DMS153 (cell line): ENCODE measurements around the gene ELF3.
A peak's percentile ranks its signal among the peaks of the same experiment; 100 is the strongest.
"Not testable (repeated sequence)": the region's sequence is repeated elsewhere in the genome, so short reads cannot be mapped to it uniquely, and the experiment has no call there.

Source experiments
- DNase-seq: peaks from one replicate; lab custom pipeline; 2025; lab: John Stamatoyannopoulos, UW

The ELF3 gene

GRCh38 chr1:202010180-202011015 is at the start of gene ELF3:
Gene ELF3, plus strand, starts transcription at chr1:202010587. Its CDS starts 550 bp downstream, at chr1:202011137.
- peak; percentile 100 for DNase-seq

- DNase-seq, result not testable (repeated sequence)
These were observed 48.0 kb upstream of the ELF3 start for GRCh38 chr1:201962382-201962781.

DNA sequence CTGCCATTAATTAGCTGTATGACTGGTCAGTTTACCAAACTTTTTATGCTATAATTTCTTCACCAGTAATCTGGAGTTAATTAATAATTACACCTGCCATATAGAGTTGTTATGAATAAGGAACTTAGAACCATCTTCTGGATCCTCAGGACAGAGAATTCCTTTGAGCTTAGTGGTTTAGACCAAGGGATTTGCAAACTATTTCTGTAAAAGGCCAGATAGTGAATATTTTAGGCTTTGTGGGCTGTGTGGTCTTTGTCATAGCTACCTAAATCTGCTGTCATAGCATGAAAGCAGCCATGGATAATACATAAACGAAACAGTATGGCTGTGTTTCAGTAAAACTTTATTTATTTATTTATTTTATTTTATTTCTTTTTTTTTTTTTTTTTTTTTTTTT is 46.1 kb upstream of the ELF3 start:
- DNase-seq, result no peak

DNA sequence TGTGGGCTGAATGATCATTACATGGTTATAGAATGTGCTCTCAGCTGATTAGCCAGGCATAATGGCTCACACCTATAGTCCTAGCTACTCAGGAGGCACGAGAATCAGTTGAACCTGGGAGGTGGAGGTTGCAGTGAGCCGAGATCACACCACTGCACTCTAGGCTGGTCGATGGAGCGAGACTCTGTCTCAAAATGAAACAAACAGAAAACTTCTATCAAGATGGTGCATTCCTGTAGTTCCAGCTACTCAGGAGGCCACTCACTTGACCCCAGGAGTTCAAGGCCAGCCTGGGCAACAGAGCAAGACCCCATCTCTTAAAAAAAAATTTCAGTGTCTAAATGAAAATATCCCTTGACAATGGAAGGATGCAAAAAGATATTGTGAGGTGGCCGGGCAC is 44.2 kb upstream of the ELF3 start:
- DNase-seq, result no peak

DNA sequence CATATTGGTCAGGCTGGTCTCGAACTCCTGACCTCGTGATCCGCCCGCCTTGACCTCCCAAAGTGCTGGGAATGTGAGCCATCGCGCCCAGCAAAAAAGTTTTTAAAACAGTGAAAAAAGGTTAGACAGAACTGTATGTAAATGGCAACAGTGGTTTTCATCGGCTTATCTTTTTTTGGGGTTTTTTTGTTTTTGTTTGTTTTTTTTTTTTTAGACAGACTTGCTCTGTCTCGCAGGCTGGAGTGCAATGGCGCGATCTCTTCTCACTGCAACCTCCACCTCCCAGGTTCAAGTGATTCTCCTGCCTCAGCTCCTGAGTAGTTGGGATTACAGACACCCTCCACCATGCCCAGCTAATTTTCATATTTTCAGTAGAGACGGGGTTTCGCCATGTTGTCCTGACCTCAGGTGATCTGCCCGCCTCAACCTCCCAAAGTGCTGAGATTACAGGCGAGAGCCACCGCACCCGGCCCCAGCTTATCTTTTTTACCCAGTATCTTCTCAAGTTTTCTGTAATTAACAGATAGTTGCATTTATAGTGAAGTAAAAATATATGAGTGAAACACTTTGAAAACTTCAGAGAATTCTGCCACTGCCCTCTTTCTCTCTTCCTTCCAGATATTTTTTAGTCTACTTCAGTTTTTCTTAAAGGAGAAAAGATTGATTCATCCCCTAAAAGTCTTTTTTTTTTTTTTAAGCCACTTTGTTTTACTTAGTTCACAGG is 42.0 kb upstream of the ELF3 start:
- no peak for DNase-seq

GRCh38 chr1:201970334-201971159 is 39.8 kb upstream of the ELF3 start:
- no peak for DNase-seq

- peak; percentile 40 for DNase-seq
These were observed 28.2 kb upstream of the ELF3 start for GRCh38 chr1:201982082-201982622.

DNA sequence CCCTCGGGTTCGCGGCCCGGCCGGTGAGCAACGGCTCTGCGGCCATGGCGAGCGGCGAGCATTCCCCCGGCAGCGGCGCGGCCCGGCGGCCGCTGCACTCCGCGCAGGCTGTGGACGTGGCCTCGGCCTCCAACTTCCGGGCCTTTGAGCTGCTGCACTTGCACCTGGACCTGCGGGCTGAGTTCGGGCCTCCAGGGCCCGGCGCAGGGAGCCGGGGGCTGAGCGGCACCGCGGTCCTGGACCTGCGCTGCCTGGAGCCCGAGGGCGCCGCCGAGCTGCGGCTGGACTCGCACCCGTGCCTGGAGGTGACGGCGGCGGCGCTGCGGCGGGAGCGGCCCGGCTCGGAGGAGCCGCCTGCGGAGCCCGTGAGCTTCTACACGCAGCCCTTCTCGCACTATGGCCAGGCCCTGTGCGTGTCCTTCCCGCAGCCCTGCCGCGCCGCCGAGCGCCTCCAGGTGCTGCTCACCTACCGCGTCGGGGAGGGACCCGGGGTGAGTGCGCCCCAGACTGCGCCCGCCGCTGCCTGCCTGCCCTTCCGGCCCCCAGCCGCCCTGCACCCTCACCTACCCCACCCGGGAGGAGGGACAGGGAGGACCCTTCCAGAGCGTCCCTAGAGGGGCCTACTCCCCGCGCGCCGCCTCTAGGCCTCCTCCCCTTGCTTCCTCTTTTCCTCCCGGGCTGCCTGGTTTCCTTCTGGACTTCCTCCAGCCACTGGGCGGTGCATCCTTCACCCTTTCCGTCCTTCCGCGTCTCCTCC is 27.6 kb upstream of the ELF3 start, which contains the start of gene RNPEP:
Gene RNPEP (plus strand): TSS at position 26 of the 757 bp plus-strand sequence. CDS start 19 bp downstream, at position 45.
- peak; percentile 64 for DNase-seq

DNA sequence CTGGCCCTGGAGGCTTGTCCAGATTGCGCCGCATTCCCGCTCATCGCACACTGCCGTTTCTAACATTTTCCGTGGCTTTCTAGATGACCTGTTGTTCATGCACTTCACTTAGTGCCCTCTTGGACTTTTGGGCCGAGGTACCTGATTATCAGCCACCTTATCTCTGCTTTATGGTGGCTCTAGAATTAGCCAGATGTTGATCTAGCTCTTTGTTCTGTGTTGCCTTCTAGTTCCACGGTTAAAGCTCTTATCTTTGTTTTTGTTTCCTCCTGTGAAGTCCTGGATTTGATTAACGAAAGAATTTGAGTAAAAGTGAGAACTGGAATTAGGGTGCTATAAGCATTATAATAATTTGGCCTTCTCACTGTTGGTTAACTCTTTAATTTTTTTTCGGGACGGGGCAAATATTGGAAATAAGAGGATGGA is 27.0 kb upstream of the ELF3 start:
- DNase-seq, result no peak

DNA sequence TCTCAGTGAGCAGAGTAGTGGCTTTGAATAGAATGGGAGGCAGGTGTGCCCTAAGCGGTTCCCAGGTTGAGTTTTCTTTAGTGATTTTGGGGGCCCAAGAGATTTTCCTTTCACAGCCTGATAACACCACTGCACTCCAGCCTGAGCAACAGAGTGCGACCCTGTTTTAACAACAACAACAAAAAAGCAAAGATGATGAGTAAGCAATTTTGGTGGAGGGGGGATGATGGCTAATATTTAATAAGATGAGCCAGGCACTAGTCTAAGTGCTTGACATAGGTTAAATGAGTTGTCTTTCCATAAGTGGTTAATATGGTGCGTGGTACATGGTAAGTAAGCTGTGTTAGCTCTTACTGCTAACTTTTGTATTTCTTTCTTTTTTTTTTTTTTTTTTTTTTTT is 25.9 kb upstream of the ELF3 start:
- DNase-seq, result no peak

- DNase-seq, result no peak
These were observed 25.0 kb upstream of the ELF3 start for GRCh38 chr1:201985355-201985754.

- no peak for DNase-seq
These were observed 21.8 kb upstream of the ELF3 start for GRCh38 chr1:201988601-201989000.

DNA sequence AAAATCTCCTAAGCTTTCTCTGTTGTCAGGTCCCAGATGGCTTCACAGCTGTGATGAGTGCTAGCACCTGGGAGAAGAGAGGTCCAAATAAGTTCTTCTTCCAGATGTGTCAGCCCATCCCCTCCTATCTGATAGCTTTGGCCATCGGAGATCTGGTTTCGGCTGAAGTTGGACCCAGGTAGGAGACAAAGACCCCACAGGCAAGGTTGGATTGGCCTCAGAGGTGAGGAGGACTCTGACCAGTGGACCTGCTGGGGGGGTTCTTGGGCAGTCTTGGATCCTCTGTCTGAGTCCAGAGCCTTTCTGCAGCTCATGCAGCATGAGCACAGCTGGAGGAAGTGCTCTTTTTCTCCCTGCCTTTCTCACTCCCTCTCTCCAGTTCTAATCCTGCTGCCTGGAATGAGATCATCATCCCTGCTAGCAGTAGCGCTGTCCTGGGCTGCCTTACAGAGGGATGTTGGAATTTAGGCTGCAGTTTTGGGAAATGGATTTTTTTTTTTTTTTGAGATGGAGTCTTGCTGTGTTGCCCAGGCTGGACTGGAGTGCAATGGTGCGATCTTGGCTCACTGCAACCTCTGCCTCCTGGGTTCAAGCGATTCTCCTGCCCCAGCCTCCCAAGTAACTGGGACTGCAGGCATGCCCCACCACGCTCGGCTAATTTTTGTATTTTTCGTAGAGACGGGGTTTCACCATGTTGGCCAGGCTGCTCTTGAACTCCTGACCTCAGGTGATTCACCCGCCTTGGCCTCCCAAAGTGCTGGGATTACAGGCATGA is 20.8 kb upstream of the ELF3 start:
- no peak for DNase-seq

GRCh38 chr1:201990427-201990826 is 20.0 kb upstream of the ELF3 start:
- DNase-seq, result no peak

- DNase-seq, result peak; percentile 77
These were observed 10.7 kb upstream of the ELF3 start for GRCh38 chr1:201999625-202000238.

DNA sequence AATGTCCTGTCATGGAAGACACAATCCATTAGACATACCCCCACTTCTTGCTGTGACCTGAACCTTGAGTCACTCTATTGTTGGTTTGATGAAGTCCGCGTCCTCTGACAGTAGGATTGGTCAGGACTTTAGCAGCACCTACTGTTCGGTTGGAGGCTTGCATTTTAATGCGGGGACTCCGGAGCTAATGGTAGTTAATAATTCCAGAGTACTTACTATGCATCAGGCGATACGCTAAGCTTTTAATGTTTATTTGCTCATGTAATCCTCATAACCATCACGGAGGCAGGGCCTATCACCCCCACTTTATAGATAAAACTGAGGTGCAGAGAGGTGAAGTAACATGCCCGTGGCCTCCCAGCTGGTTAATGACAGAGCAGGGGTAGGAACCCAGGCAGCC is 7.9 kb upstream of the ELF3 start:
- DNase-seq, result no peak

DNA sequence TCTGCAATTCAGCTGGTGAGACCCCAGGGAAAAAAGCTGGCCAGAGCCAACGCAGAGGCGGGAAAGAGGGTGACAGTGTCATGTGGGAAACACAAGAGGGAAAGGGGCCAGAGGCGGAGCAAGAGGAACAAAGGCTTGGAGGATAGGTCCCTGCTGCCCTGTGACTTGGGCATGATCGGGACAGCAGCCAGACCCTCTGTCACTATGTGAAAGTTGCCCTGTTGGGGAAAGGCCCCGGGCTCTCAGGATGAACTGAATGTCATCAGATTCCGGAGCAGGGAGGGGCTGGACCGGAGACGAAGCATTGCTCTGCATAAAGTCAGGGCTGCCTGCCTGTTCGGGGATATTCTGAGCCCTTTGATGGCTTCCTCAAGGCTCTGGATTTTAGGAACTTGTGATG is 5.7 kb upstream of the ELF3 start:
- no peak for DNase-seq

GRCh38 chr1:202005958-202006357 is 4.4 kb upstream of the ELF3 start:
- no peak for DNase-seq

DNA sequence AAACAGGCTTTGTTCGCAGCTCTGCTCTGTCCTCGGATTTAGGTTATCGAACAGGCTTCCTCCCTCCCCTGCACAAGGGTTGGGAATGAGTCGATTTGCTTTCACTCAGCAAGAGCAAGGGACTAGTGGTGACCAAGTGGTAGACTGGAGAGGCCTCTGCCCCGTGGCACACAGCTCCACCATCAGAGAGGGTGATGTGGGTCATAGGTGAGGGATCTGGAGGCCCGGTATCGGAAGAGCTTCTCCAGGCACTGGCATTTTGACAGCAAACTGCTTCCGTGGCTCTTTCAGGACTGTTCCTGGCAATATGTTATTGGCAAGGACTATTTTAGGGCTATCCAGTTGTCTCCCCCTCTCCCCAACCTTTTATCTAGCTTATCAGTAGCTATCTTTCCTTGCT is 3.1 kb upstream of the ELF3 start:
- DNase-seq, result no peak
